SK-N-SH treated with all-trans-retinoic acid at 6 μM for 48 hours (cell line): ENCODE results near the gene BRD4.

Experiments used
- ARNTL ChIP-seq: fragments of 450-650 bp; formaldehyde crosslinking; IDR thresholded peaks from 2 replicates; pipeline ENCODE4 v1.5.0; 2020; ENCODE audit warnings: low read depth, mild to moderate bottlenecking, moderate library complexity, borderline replicate concordance
- OSR1 ChIP-seq: fragments of 250-450 bp; sonication (Bioruptor Pico); IDR thresholded peaks from 2 replicates; pipeline ENCODE4 v1.8.0; 2022; ENCODE audit warnings: moderate library complexity, mild to moderate bottlenecking, inconsistent platforms
- RARB ChIP-seq: fragments of 250-450 bp; sonication (Bioruptor Pico); IDR thresholded peaks from 2 replicates; pipeline ENCODE4 v1.8.0; 2021; ENCODE audit warnings: mild to moderate bottlenecking, moderate library complexity
- SNAI2 ChIP-seq: fragments of 250-450 bp; sonication (Bioruptor Pico); IDR thresholded peaks from 2 replicates; pipeline ENCODE4 v1.5.0; 2020; ENCODE audit warnings: mild to moderate bottlenecking, moderate library complexity
- TCF4 ChIP-seq: fragments of 250-450 bp; sonication (Bioruptor Pico); IDR thresholded peaks from 2 replicates; pipeline ENCODE4 v1.8.0; 2021; ENCODE audit warnings: mild to moderate bottlenecking, moderate library complexity, borderline replicate concordance
- ZC3H10 ChIP-seq: fragments of 250-450 bp; sonication (Bioruptor Pico); IDR thresholded peaks from 2 replicates; pipeline ENCODE4 v1.5.1; 2021; ENCODE audit warnings: mild to moderate bottlenecking, moderate library complexity
- ZFP30 ChIP-seq: fragments of 450-650 bp; formaldehyde crosslinking; IDR thresholded peaks from 2 replicates; pipeline ENCODE4 v1.5.0; 2022; ENCODE audit warnings: mild to moderate bottlenecking, moderate library complexity
- ZNF70 ChIP-seq: fragments of 450-650 bp; formaldehyde crosslinking; IDR thresholded peaks from 2 replicates; pipeline ENCODE4 v1.5.0; 2020; ENCODE audit warnings: mild to moderate bottlenecking, moderate library complexity
- ZNF8 ChIP-seq: fragments of 450-650 bp; formaldehyde crosslinking; IDR thresholded peaks from 2 replicates; pipeline ENCODE4 v1.5.0; 2020; ENCODE audit warnings: mild to moderate bottlenecking, moderate library complexity

DNA sequence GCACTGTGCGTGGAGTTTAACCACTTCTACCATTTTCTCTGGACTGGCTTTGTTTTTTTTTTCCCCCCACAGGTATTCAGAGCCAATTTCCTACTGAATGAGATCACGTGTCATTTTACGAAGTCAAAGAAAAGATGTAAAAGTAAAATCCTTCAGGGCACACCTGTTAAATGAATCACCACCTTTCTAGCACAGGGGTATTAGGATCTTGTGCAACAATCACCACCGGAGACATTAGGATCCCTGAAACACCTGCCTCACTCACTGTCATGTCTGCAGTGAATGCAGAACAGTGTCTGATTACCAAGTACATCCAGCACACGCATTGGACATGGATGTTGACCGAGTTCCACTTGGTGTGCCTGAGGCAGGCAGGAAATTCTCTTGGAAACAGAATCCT, 17.2 kb downstream of the BRD4 start:
- TF ChIP-seq RARB (CRISPR knock-in tag) (no peak), TCF4 (CRISPR knock-in tag) (no peak), ZNF70 (CRISPR knock-in tag) (no peak), SNAI2 (CRISPR knock-in tag) (no peak), ZC3H10 (CRISPR knock-in tag) (no peak), ARNTL (no peak), ZNF8 (CRISPR knock-in tag) (no peak), ZFP30 (CRISPR knock-in tag) (no peak), OSR1 (CRISPR knock-in tag) (no peak)
